ENCODE measurements around the gene NUP160.
"Not testable (repeated sequence)": the region's sequence is repeated elsewhere in the genome, so short reads cannot be mapped to it uniquely, and the experiment has no call there.

The NUP160 gene

GRCh38 chr11:47863189-47863897, 15.2 kb upstream of the NUP160 start:
- DNase-seq, result no peak

- DNase-seq, result peak; percentile 27
Observed at GRCh38 chr11:47861728-47862127, 13.6 kb upstream of the NUP160 start.

- DNase-seq, result no peak
Observed at GRCh38 chr11:47860536-47860935, 12.4 kb upstream of the NUP160 start.

- DNase-seq, result no peak
Observed at GRCh38 chr11:47857892-47858543, 9.9 kb upstream of the NUP160 start.

GRCh38 chr11:47857485-47857884, 9.3 kb upstream of the NUP160 start:
- DNase-seq, result no peak

GRCh38 chr11:47856186-47856585, 8.0 kb upstream of the NUP160 start:
- DNase-seq, result no peak

GRCh38 chr11:47854667-47855066, 6.5 kb upstream of the NUP160 start:
- DNase-seq, result no peak

- no peak for DNase-seq
Observed at GRCh38 chr11:47852053-47852452, 3.9 kb upstream of the NUP160 start.

- no peak for DNase-seq
Observed at GRCh38 chr11:47850337-47850736, 2.2 kb upstream of the NUP160 start.

- no peak for DNase-seq
Observed at GRCh38 chr11:47848700-47849155, 578 bp upstream of the NUP160 start.

GRCh38 chr11:47847537-47847891, 636 bp downstream of the NUP160 start:
- DNase-seq, result no peak

- DNase-seq, result no peak
Observed at GRCh38 chr11:47846998-47847397, 1.2 kb downstream of the NUP160 start.

GRCh38 chr11:47843361-47844055, 4.6 kb downstream of the NUP160 start:
- DNase-seq, result no peak

GRCh38 chr11:47842749-47843148, 5.4 kb downstream of the NUP160 start:
- DNase-seq, result no peak

- DNase-seq, result no peak
Observed at GRCh38 chr11:47837929-47838328, 10.2 kb downstream of the NUP160 start.

- no peak for DNase-seq
Observed at GRCh38 chr11:47837292-47837691, 10.9 kb downstream of the NUP160 start.

GRCh38 chr11:47830013-47830412, 18.1 kb downstream of the NUP160 start:
- not testable (repeated sequence) for DNase-seq

- DNase-seq, result no peak
Observed at GRCh38 chr11:47828284-47828683, 19.9 kb downstream of the NUP160 start.

- not testable (repeated sequence) for DNase-seq
Observed at GRCh38 chr11:47822664-47823063, 25.5 kb downstream of the NUP160 start.

GRCh38 chr11:47819743-47820142, 28.4 kb downstream of the NUP160 start:
- DNase-seq, result no peak

- no peak for DNase-seq
Observed at GRCh38 chr11:47800759-47801158, 47.4 kb downstream of the NUP160 start.

- peak; percentile 23 for DNase-seq
Observed at GRCh38 chr11:47797633-47798032, 50.5 kb downstream of the NUP160 start.

GRCh38 chr11:47791774-47792430, 56.2 kb downstream of the NUP160 start:
- no peak for DNase-seq

Measured in CD4-positive, alpha-beta T cell treated with Interleukin-17A for 4 hours (primary cell).